Right renal cortex interstitium (tissue), 3 donors: Measurements from ENCODE around the gene TCHP. TPM values are rescaled to one million over a fixed set of nuclear protein-coding genes. Genes with fewer than 3 reads are reported as not detected.
"Not testable (repeated sequence)": the region's sequence is repeated elsewhere in the genome, so short reads cannot be mapped to it uniquely, and the experiment has no call there.

Experiments used
- DNase-seq, 3 donors: peaks; one replicate each; pipeline ENCODE4 v3.0.0-alpha.2; 2013; ENCODE audit warnings: low read depth in 3 of 3, low spot score in 2 of 3
- polyA plus RNA-seq, 3 donors: library from polyadenylated mRNA; unstranded; fragments of 120-200 nt; gene quantifications; one replicate each; pipeline ENCODE4 v1.2.1, GENCODE V29; 2013; ENCODE audit not compliant: insufficient read length in 3 of 3

TCHP gene
- polyA plus RNA-seq, 3 donors = 21.7 to 22.1 (median 22.0) TPM

DNA sequence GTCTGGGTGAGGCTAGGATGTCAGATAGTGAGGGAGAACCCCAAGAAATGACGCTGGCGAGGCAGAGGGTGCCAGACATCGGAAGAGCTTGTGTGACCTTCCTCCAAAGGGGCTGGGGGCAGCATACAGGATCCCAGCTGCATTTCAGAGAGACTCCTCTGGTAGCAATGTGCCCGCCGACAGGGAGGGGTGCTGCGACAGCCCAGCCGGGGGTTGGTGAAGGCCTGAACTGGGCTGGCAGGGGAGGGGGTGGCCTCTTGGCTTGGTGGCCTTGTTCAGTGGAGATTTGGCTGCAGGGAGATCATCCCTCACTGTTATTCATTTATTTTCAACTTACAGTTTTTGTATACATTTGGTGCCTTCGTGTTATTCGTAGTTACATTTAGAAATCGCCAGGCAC is 5.2 kb downstream of the TCHP start:
- DNase-seq = no peak

DNA sequence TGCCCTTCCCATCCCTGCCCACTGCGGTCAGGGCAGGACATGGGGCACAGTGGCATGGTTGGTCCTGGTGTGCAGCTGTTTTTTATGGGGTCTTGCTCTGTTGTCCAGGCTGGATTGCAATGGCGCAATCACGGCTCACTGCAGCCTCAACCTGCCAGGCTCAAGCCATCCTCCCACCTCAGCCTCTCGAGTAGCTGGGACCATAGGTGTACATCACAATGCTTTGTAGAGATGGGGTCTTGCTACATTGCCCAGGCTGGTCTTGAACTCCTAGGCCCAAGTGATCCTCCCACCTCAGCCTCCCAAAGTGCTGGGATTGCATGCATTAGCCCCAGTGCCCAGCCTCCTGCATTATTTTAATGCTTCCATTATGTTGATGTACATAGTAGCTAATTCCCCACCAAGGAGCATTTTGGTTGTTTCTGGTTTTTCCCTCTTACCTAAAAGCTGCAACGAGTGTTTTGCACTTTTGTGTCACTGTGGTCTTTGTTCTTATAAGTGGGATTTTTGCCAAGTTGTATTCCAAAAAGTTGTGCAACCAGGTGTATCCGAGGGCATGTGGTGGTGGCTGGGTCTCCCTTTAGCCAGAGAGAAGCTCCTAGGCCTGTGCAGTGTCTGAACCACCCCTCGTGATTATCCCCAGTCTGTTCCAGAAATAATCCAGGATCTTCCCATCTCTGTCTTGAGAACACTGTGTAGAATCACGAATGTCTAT is 10.3 kb downstream of the TCHP start:
- DNase-seq = no peak

DNA sequence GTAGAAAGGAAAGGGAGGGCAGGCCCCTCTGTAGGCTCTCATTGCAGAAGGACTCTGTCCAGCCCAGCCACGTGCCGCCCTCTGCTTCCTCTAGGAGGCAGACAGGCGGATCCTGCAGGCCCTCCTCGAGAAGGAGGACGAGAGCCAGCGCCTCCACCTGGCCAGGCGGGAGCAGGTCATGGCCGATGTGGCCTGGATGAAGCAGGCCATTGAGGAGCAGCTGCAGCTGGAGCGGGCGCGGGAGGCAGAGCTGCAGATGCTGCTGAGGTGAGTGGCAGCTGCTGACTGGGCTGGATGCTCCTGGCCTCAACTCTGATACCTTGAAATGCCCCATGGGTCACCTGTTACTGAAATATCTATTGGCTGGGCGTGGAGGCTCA is 10.9 kb downstream of the TCHP start:
- DNase-seq = no peak

DNA sequence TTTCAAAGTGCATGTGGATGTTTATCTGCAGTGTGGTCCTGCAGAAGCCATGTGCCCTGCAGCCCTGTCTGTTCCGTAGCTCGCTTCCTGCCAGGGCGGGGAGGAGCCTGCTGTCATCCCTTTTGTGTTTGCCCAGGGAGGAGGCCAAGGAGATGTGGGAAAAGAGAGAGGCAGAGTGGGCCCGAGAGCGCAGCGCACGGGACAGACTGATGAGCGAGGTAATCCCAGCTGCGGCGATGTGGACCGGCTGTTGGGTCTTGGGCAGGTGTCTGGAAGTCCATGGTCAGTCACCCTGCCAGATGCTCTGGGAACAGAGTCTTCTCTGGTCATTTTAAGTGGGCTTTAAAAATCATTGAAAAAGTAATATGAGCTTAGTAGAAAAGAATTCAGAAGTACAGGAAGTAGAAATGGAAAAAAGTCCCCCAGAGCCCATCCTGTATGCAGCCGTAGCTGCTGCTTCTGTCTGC is 12.8 kb downstream of the TCHP start:
- DNase-seq = no peak

DNA sequence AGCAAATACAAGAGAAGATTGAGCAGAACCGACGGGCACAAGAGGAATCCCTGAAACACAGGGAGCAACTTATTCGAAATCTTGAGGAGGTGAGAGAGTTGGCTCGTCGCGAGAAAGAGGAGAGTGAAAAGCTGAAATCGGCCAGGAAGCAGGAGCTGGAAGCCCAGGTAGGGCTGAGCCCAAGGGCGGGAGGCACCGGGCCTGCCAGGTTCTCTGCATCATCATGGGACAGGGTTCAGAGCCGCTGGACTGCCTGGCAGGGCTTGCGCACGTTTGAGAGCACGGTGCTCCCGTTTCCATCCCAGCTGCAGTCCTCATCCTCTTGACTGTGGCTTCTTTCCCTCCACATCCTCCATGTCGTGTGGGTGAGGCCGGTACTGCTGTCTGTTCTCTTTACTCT is 14.4 kb downstream of the TCHP start:
- no peak for DNase-seq

DNA sequence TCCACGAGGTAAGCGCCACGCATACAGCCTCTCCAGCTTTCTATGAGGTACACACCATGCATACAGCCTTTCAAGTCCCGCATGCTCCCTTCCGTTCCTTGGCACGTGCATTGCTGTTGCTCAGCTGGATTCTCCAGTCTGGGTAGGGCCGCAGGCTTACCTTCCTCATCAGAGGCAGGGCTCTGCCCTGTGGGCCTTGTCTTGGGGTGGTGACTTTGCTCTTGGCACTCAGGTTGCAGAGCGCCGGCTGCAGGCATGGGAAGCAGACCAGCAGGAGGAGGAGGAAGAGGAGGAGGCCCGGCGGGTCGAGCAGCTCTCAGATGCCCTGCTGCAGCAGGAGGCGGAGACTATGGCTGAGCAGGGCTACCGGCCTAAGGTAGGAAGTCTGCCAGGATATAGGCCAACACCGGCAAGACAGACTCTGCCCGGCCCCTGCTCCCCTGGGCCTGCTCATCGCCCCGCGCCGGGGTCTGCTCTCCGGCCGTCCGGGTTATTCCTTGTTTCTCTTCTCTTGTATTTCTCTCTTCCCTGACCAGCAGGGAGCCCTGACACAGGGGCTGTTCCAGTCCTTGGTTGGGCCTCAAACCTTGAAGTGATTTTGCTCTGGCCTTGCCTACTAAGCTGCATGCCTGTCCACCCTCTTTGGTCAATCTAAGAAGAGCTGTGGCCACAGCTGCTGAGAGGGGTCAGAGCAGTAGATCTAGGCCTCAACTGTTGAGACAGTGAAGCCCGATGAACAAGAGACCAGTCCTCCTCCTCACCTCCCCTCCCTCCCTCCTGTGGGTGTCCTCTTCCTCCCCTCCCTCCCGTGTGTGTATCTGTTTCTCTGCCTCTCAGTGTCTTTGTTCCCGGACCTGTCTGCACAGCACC is 15.3 kb downstream of the TCHP start:
- DNase-seq = no peak

DNA sequence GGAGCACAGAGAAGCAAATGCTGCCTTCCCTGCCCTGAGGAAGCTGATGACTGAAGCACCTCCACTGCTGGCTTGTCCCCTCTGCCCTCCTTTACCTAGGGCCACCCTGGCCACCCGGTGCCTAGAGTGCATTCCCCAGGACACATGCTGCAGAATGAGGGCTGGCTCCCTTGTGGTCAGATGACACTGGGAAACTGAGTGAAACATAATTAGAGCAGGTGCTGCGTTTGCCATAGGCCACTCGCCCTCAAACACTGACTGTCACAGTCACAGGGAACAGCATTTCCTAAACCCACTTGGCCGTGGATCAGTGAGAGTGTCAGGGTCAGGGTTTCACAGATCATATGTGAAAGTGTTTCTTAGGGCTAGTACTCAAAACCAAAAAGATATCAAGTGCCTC is 16.0 kb downstream of the TCHP start:
- DNase-seq = no peak

DNA sequence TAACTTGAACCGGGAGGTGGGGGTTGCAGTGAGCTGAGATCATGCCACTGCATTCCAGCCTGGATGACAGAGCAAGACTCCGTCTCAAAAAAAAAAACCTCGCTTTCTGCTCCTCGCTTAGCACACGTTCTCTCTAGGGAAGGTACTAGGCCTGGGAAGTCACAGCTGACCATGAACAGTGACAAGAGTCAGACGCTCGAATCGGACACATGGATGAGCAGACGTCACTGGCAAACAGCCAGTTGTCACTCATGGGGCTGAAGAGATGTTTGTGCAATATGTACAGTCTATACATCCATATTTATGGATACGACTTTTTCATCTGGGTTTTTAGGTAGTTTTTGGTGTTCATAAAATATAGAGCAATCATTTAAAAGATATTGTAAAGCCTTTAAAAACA is 19.4 kb downstream of the TCHP start:
- DNase-seq = no peak

DNA sequence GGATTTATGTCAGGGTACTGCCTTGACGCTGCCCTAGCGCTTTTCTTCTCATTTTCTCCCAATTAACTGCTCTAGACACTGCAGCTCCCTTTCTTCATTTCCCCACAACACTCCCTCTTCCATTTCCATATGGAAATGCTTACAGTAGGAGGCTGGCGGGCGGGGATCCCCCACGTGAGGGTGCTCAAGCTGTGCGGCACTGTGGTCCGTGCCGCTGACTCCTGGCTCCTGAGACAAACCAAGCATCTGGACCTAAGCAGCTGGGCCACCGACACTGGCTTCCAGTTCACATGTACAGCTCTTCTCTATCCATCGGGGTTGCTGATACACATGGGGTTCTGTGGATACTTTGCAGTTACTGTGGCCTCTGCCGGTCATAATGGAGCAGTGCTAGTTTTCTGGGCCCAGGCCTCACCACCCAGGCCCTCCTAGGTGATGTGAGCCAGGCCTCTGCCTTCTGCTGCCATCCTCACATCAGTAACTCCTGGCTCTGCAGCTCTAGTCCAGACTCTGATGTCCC is 20.2 kb downstream of the TCHP start:
- no peak for DNase-seq

DNA sequence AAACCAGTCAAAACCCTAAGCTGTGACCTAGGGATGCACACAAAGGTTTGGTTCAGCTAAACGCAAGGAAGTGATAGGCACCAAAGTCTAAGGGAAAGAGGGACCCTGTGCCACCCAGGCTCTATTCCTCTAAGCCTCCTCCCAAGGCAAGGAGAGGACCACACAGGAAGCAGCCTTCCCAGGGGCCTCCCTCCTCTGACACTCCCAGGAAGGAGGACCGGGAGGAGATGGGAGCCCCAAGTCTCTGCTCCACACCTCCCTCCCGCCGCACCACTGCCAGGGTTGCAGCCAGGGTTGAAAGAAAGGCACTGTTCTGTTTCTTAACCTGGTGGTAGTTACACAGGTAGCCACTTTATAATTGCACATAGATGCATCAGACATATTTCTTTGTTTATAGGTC is 21.9 kb downstream of the TCHP start:
- DNase-seq = no peak

DNA sequence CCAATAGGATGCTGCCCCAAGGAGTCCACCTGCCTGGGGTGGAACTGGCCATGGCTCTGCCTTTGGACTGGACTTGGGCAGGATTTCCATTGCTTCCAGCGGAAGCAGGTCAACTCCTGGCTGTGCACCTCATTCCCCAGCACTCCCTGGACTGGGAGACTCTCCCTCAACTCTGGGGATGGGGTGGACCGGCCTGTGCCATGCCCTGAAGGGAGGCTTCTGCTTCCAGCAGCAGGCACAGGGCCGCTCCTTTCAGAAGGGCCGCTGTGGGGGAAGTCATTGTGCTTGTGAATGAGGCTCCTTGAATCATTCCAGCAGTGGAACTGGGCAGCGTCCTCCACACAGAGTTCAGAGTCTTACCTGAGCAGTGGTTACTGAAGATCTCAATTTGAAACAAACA is 23.0 kb downstream of the TCHP start:
- DNase-seq = no peak

DNA sequence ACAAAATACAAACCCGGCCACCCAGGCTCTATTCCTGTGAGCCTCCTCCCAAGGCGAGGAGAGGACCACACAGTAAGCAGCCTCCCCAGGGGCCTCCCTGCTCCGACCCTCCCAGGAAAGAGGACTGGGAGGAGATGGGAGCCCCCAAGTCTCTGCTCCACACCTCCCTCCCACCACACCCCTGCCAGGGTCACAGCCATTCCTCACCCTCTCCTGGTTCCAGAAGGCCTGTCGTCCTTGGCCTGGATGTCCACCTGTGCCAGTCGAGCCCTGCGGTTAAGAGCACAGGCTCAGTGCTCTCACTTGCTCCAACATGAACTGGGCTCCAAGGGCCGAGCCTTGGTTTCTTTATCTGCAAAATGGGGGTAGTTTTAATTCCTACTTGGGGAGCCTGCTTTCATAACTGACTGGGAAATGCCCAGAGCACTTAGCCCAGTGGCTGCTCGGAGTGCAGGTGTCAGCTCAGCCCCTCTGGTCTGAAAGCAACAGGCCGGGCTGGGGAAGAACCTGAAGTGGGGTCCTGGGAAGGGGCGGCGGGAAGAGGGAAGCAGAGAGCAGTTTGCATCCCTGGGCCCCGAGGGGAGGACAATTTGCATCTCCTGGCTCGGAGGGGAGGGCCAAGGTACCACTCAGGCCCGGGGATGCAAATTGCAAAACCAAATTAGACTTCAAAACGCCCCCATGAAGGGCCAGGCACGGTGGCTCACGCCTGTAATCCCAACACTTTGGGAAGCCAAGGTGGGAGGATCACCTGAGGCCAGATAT is 23.6 kb downstream of the TCHP start:
- DNase-seq = no peak

DNA sequence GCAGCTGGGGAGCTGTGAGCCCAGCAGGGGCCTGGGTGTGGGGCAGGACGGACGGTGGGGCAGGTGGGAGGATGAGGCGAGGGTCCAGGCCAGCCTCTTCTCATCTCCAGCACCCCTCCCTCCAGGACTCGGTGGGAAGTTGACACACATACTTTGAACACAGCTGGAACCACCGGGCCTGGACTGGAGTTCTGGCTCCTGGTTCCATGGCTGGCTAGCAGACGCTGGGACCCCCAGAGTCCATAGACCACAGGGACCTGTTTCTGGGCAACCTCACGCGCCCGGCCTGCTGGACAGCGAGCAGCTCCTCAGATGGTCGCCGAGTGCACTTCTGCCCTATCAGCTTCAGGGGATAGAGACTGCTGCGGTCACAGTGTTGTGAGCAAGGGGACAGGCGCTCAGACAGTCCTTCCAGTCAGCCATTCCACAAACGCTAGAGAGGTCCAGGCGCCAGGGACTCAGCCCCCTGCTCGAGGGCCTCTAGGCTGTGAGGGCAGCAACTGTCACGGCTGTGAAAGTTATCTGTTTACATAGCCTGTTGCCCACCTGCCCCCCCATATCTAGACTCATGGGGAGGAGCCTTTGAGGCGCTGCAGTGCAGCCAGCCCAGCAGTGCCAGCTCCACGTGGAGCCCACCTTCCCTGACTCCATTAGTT is 25.2 kb downstream of the TCHP start:
- no peak for DNase-seq

DNA sequence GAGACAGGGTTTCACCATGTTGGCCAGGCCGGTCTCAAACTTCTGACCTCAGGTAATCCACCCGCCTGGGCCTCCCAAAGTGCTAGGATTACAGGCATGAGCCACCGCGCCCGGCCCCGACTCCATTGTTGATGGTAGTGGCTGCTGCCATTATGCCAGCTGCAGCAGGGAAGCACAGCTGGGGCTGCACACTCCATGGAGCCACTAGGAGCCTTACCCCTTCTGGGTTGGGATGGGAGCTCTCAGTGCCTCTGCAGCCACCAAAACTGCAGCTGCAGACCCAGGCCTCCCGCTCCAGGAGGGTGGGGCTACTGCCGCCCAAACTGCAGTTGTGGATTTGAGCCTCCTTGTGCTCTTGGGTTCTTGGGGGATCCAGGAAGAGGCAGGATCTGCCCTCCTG is 25.9 kb downstream of the TCHP start:
- no peak for DNase-seq

DNA sequence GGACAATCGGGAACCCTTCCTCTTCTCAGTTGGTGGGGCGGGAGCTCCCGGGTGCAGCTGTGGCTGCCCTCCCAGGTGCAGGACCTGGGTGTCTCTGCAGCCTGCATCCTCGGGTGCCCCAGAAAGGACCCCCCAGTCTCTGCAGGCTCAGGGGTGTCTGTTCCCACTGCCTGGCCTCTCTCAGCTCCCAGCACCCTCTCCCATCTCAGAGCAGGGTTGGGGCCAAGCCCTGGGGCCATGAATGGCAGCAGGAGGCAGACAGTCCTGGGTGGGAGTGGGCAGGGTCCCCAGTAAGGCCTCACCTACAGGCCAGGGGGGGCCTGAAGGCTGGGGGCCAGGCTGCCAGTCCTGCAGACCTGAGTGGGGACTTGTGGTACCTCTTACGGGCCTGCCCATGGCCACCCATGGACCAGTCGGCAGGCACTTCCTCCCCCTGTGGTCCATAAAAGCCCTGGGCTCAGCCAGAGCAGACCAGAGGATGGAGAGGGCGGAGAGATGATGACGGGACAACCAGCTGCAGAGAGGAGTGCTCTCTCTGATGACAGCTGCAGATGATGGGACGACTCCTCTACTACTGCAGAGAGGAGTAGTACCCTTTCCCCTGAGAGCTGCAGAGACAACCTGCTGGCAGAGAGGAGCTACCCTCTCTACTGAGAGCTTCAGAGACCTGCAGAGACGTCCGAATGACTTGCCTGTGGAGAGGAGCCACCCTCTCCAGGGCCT is 26.6 kb downstream of the TCHP start:
- no peak for DNase-seq

DNA sequence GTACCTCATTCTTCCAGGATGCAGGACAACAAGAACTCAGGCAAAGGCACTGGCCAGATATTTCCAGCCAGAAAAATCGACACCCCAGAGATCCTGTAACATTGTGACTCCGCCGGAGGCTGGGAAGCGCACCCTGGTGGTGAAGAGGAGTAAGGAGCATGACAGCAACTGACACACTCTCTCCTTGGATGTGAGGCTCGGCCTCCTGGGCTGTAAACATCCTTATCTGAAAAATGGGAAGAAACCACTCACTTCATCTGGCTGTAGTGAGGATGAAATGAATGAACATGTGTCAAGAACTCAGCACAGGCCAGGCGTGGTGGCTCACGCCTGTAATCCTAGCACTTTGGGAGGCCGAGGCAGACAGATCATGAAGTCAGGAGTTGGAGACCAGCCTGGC is 27.5 kb downstream of the TCHP start:
- DNase-seq = no peak

DNA sequence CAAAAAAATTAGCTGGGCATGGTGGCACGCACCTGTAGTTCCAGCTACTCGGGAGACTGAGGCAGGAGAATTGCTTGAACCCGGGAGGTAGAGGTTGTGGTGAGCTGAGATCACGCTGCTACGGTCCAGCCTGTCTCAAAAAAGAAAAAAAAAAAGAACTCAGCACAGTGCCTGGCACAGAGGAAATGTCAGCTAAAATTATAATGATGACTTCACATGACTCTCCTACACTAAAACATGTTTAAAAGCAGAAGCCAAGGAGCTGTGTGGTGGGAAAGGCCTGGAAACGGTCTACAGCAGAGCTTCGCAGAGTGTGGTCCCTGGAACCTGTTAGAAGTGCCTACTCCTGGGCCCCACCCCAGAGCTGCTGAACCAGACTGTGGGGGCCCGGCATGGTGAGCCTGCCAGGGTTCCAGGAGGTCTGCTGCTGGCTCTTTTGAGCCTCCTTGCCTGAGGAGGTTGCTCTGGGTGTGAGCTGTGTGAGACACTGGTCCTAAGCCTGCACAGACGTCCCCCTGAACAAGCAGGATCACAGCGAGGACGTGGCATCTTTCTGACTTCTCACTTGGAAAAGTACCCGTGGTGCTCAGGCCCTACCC is 28.1 kb downstream of the TCHP start:
- DNase-seq = no peak

DNA sequence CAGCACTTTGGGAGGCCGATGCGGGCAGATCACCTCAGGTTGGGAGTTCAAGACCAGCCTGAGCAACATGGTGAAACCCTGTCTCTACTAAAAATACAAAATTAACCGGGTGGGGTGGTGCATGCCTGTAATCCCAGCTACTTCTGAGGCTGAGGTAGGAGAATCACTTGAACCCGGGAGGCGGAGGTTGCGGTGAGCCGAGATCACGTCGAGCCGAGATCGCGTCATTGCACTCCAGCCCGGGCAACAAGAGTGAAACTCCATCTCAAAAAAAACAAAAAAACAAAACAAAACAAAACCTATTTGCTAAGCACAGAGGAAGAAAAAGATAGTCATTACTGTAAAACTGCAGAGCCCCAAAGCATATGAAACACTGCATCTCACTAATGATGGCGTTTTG is 29.3 kb downstream of the TCHP start:
- not testable (repeated sequence) for DNase-seq

DNA sequence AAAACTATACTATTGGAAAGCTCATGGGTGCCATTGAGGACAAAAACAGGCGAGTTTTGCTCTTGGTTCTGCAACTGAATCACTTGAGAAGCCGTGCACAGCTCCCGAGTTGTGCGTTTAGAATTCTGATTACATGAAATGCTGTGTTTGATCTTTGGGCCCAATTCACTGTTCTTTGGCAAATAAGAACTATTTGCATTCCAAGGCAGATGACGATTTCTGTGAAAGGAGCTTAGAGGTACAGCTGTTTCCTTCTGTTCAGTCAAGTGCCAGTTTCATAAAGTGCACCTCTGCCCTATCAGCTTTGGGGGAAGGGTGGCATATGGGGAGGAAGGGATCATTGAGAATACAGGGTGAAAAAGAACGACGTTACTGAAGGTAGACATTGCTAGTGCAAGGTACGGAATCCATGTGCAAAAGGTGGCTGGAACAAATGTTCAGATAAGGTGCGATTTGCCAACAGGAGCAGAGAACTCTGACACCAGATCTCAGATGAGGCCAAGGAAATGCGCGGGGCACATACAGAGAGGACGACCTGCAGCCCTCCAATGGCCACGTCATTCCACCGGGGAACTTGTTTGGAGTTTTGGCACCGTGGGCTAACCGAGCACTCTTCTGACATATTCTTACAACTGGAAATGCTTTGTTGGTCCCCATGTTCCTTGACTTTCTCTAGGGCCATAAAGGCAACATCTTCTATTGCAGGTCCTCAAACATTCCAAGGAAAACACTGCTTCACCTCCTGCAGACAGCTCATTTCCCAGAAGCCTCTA is 30.1 kb downstream of the TCHP start:
- no peak for DNase-seq
